GM10266 (cell line): ENCODE data around the gene FSTL4.

ENCODE experiments used
- DNase-seq: peaks from one replicate; pipeline ENCODE4 v3.0.0; 2012; ENCODE audit errors: extremely low spot score
- TF ChIP-seq, protein P1 (sequence below): IDR thresholded peaks from 2 replicates; pipeline ENCODE4 v1.5.1; 2012; ENCODE audit warnings: mild to moderate bottlenecking, low read depth; ENCODE audit not compliant: control insufficient read depth, insufficient read depth; ENCODE audit errors: missing control alignments

Gene FSTL4

DNA sequence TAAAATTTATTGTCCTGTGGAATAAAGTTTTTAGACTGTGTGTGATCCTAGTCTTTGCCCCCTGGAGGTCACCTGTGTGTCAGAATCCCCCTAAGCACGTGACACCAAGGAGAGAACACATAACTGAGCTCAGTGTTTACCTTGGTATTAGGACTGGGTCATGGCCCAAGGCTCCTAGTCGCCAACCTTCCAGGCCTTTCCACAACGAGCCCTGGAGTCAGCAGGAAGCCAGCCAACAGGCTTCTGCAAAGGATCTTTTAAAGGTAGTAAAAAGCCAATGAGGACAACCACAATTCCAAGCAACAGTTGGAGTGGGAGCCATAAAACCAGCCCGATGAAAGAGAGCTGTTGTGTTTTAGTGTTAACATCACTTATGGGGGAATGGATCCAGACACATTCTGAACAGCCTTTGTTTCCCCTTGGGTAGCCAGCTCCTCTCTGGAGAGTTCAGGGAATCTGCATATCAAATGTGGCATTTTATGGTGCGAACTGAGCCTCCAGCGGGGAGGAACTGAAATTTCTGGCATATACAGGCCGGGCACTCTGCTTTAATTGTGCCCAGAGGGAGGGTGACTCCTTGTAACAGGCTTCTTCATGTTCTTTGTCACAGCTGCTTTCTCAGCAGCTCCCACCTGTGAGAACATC, 239.9 kb downstream of the FSTL4 start:
- TF ChIP-seq, protein P1, sequence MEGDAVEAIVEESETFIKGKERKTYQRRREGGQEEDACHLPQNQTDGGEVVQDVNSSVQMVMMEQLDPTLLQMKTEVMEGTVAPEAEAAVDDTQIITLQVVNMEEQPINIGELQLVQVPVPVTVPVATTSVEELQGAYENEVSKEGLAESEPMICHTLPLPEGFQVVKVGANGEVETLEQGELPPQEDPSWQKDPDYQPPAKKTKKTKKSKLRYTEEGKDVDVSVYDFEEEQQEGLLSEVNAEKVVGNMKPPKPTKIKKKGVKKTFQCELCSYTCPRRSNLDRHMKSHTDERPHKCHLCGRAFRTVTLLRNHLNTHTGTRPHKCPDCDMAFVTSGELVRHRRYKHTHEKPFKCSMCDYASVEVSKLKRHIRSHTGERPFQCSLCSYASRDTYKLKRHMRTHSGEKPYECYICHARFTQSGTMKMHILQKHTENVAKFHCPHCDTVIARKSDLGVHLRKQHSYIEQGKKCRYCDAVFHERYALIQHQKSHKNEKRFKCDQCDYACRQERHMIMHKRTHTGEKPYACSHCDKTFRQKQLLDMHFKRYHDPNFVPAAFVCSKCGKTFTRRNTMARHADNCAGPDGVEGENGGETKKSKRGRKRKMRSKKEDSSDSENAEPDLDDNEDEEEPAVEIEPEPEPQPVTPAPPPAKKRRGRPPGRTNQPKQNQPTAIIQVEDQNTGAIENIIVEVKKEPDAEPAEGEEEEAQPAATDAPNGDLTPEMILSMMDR: no peak
- no peak for DNase-seq

DNA sequence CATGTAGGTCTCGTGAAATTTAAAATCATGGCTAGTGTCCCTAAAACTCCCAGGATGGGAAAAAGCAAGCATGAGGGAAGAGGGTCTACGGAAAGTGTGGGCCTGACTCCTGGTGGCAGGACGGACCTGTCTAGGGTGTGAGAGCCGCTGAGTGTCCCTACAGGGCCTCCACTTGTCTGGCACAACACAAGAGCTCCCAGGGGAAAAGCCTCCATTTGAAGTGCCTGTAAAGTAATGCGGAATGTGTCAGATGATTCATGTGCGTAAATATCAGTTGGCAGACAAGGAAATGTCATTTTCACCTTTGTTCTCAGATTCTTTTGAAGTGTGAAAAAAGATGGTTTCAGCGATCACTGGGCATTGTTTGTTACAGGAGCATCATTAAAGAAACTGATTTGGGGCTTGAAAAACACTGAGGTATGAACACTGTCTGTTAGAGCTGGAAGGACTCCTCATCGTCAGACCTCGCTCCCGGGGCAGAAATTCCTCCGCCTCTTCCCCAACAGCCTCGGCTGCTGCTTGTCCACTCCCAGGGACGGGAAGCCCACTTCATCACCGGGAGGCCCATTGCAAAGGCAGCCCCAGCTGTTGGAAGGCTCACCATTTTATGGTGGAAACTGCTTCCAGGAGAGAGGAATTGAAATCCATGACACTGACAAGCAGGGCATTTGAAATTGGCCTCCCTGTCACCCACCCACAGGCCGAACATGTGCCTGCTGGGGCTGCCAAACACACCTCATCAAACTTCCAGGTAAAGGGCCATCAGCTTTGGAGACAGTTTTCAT, 240.8 kb downstream of the FSTL4 start:
- DNase-seq: no peak
- TF ChIP-seq, protein P1: no peak

DNA sequence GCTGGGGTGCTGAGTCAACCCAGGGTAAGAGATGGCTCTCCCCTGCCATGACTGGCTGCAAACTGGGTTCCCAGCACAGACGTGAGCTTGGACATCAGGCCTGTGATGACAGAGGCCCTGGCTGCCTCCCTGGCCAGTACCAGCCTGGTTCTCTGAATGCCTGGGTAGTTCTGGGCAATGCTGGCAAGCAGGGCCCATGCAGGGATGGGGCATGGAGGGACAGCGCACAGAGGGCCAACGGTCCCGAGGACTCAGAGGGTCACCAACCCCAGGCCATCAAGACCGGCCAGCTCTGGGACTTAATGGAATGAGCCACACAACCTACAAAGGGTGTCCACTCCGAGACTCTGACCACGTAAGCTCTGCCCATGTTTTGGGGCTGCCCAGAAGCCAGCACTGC, 241.4 kb downstream of the FSTL4 start:
- DNase-seq: no peak
- TF ChIP-seq, protein P1: no peak

DNA sequence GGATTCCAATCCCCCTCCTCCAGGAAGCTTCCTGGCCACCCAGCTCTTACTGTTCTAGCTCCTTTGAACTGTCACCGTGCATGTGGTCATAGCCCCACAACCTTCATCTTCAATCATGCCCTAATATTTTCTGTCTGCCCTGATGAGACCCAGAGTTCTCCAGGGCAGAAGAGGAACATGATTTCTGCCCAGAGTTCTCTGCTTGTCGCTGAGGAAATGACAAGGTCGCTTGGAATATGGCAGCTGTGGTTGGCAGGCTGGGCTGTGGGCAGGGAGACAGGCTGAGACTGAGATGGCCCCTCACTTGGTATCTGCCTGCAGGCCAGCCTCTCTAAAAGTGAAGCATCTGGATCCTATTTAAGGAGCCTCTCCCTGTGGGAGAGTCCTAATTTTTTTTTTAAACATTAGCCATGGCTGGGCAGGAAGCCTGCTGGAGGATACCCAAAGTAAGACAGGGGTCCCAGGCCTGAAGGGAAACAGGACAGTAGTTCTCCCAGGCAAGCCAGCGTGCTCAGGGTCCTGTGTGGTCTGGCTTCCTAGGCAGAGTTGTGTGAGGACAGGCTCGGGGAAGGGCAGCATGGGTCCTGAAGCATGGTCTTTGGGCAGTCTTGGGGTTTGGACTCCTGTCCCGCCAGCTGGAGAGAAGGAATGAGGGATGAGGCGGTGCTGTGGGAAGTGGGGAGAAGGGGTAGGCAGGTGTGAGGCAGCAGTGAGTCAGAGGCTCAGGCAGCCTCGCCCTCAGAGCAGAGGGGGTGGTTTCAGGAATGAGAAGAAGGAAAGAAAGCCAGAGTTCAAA, 242.1 kb downstream of the FSTL4 start:
- TF ChIP-seq, protein P1: no peak
- no peak for DNase-seq

DNA sequence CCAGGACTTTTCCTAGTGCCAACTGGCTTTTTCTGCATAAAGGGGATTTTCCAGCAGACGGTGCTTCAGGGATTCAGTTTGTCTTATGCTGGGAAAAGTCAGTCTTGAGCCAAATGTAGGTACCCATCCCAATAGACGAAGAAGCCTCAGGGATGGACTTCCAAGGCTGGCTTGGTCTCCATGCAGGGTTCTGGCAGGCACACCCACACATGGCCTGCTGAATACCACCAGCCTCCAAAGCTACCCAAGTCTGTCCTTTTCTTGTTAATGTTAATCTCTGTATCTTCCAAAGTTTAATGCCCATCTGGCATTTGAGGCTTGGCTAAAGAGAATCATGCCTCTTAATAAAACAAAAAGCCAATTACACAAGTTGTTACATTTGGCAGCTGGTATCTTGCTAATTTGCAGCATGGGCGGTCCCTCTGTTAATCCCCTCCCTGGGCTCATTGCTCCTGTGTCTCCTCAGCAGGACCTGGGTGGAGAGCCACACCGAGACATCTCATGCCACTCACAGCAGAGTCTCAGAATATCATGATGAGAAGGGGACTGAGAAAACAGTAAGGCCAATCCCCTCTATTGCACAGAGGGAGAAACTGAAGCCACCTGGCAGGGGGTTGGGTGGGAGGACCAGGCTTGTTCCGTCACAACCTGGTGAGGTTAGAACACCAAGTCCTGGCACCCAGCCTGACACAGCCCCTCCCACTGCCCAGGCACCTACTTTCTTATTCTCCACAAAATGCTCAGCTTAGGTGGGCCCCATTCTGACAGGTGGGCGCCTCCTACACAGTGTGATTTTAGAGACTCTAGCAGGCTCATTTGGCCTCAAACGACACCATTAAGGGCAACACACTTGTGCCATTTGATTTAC, 243.2 kb downstream of the FSTL4 start:
- TF ChIP-seq, protein P1: no peak
- DNase-seq: no peak

DNA sequence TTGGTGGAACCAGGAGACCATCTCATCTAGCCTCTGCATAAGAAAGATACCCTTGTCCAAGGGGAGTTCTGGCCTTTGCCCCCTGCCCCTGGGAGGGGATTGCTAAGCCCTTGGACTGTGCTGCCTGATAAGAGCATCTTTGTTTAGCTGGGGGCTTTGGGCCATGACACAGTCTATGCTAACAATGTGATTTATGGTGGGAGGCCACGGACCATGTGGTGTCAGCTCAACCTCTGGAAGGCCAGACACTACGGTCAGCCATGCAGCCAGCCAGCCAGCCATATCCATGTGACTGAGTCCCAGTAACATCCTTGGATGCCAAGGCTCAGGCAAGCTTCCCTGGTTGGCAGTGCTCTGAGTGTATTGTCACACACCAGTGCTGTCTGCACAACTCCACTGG, 244.4 kb downstream of the FSTL4 start:
- no peak for DNase-seq

More for the DNA sequence above, 244.4 kb downstream of the FSTL4 start:
- TF ChIP-seq, protein P1: no peak
